Lower leg skin (tissue), 4 donors: ENCODE results near the gene MROH9. TPM values are rescaled to one million over a fixed set of nuclear protein-coding genes. Genes with fewer than 3 reads are reported as not detected.

Experiments used
- DNase-seq, 2 donors: peaks; one replicate each; pipeline ENCODE4 v3.0.0-alpha.2; 2019; ENCODE audit warnings: low spot score in 2 of 2
- H3K4me3 ChIP-seq: fragments of 200-600 bp; sonication (generic); 2 replicates; pipeline ENCODE4 v1.5.1; 2017; ENCODE audit warnings: mild to moderate bottlenecking, low read depth; ENCODE audit not compliant: poor library complexity, severe bottlenecking
- CTCF ChIP-seq, 3 donors: fragments of 450-650 bp; IDR thresholded peaks; one replicate each; pipeline ENCODE4 v1.5.1; 2016; ENCODE audit warnings: antibody characterized with exemption in 3 of 3, mild to moderate bottlenecking in 3 of 3, moderate library complexity in 2 of 3
- POLR2A ChIP-seq, 2 donors: fragments of 450-650 bp; IDR thresholded peaks; one replicate each; pipeline ENCODE4 v1.6.1; 2016 to 2017; ENCODE audit warnings: antibody characterized with exemption in 2 of 2, mild to moderate bottlenecking in 1 of 2, moderate library complexity in 1 of 2
- WGBS, 2 donors: methylation state at CpG; one replicate each; pipeline ENCODE4 v1.1.5; 2018; 5-methylcytosine and 5-hydroxymethylcytosine counted together
- intact Hi-C: fragments of 100-400 bp; cut with DNase I; formaldehyde crosslinking; loops from one replicate; pipeline ENCODE4 v1.15.0; 2023; ENCODE audit warnings: low total_unique reads
- total RNA-seq, 4 donors: library from RNA; depleted of rRNA; stranded (reverse); fragments of >200 nt; gene quantifications; one replicate each; pipeline ENCODE4 v1.1.0, GENCODE V29; 2016

Gene MROH9
- total RNA-seq, 4 donors from 2014 or later, result not detected

- no peak overlapping the region for H3K4me3 ChIP-seq
- TF ChIP-seq CTCF (IDR thresholded peaks at IDR 0.05) (no peak), POLR2A (IDR thresholded peaks at IDR 0.05) (no peak)
- intact Hi-C loops, result no loop called here
- no peak for DNase-seq
Measured at GRCh38 chr1:171081314-171081753, 146.0 kb downstream of the MROH9 start.

- intact Hi-C loops, result no loop called here
- WGBS, 2 donors, result 77 to 79% methylated on average over 7 of the region's 7 CpGs
- no peak for TF ChIP-seq CTCF (IDR thresholded peaks at IDR 0.05)
- TF ChIP-seq POLR2A (IDR thresholded peaks at IDR 0.05), result no peak
- DNase-seq, result no peak
- no peak overlapping the region for H3K4me3 ChIP-seq
Measured at GRCh38 chr1:171081763-171082201, 146.4 kb downstream of the MROH9 start.

- WGBS, 2 donors, result 63 to 81% methylated on average over 1 of the region's 1 CpG
- intact Hi-C loops, result no loop called here
Measured at GRCh38 chr1:171082606-171083005, 147.3 kb downstream of the MROH9 start.

GRCh38 chr1:171083222-171083621 lies 147.9 kb downstream of the MROH9 start:
- WGBS, 2 donors, result 60 to 64% methylated on average over 5 of the region's 5 CpGs
- no peak for TF ChIP-seq POLR2A (IDR thresholded peaks at IDR 0.05)
- TF ChIP-seq CTCF (IDR thresholded peaks at IDR 0.05), result no peak
- no peak for DNase-seq
- no peak overlapping the region for H3K4me3 ChIP-seq
- intact Hi-C loops, result no loop called here

More at GRCh38 chr1:171082606-171083005, 147.3 kb downstream of the MROH9 start:
- H3K4me3 ChIP-seq, result no peak overlapping the region
- TF ChIP-seq POLR2A (IDR thresholded peaks at IDR 0.05), result no peak
- TF ChIP-seq CTCF (IDR thresholded peaks at IDR 0.05), result no peak
- DNase-seq, result no peak

- DNase-seq, result no peak
- intact Hi-C loops, result no loop called here
- no peak overlapping the region for H3K4me3 ChIP-seq
- TF ChIP-seq POLR2A (IDR thresholded peaks at IDR 0.05) (no peak), CTCF (IDR thresholded peaks at IDR 0.05) (no peak)
Measured at GRCh38 chr1:171084091-171084490, 148.8 kb downstream of the MROH9 start.

GRCh38 chr1:171084870-171085269 lies 149.5 kb downstream of the MROH9 start:
- no peak for DNase-seq
- 85 to 89% methylated on average over 2 of the region's 2 CpGs for WGBS, 2 donors
- H3K4me3 ChIP-seq, result no peak overlapping the region
- intact Hi-C loops, result no loop called here
- TF ChIP-seq CTCF (IDR thresholded peaks at IDR 0.05) (no peak), POLR2A (IDR thresholded peaks at IDR 0.05) (no peak)
